ENCODE measurements around the gene HPX.

The HPX gene

GRCh38 chr11:6411594-6412031, 29.2 kb downstream of the HPX start:
- Mint-ChIP-seq H3K4me3 (no peak overlapping the region), H3K36me3 (ENCODE audit: low read depth) (no peaks in the 10 kb centered on the region), H3K4me1 (ENCODE audit: low read depth) (peaks cover 23% of the 10 kb centered on the region), H3K27me3 (no peaks in the 10 kb centered on the region), H3K9me3 (no peaks in the 10 kb centered on the region), H3K27ac (no peak overlapping the region)

GRCh38 chr11:6410695-6411430, 29.9 kb downstream of the HPX start:
- Mint-ChIP-seq H3K4me1 (ENCODE audit: low read depth) (peaks cover 31% of the 10 kb centered on the region), H3K27me3 (no peaks in the 10 kb centered on the region), H3K9me3 (no peaks in the 10 kb centered on the region), H3K27ac (no peak overlapping the region), H3K4me3 (no peak overlapping the region), H3K36me3 (ENCODE audit: low read depth) (no peaks in the 10 kb centered on the region)

DNA sequence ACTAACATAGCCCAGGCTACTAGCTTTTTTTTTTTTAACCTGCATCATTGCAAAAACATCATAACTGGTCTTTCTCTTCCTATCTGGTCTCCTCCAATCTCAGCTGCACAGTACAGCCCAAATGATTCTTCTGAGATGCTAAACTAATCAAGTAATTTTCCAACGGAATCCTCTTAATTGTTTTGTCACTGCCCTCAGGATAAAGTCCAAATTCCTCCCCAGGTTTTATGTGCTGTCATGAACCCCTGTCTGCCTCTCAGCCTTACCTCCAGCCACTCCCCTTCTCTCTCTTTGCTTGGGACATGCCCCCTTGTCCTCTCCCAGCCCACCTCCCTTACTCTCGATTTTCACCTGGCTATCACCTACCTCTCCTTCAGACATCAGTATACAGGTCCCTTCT, 34.4 kb downstream of the HPX start:
- Mint-ChIP-seq H3K27ac (no peak overlapping the region), H3K4me3 (no peak overlapping the region), H3K27me3 (no peaks in the 10 kb centered on the region), H3K9me3 (no peaks in the 10 kb centered on the region), H3K36me3 (ENCODE audit: low read depth) (no peaks in the 10 kb centered on the region), H3K4me1 (ENCODE audit: low read depth) (peaks cover 72% of the 10 kb centered on the region)

DNA sequence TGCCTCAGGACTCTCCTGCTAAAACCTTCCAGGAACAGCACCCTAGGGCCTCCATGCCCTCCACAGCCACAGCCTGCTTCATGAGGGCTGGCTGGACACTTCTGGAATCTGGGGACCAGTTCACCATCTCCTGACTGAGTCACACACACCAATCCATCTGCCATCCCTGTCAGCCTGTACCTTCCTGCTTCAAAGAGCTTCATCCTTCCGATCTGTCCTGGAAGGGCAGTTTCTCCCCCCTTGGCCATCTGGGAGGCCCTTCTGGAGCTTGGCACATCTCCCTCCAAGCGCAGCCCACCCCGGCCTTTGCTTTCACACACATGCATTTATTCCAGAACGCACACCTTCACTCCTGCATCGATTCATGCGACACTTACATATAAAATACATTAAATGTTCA, 34.9 kb downstream of the HPX start:
- H3K4me1 Mint-ChIP-seq (ENCODE audit: low read depth) = peaks cover 77% of the 10 kb centered on the region
- no peaks in the 10 kb centered on the region for H3K36me3 Mint-ChIP-seq (ENCODE audit: low read depth)
- no peaks in the 10 kb centered on the region for H3K9me3 Mint-ChIP-seq
- no peak overlapping the region for H3K4me3 Mint-ChIP-seq
- no peak overlapping the region for H3K27ac Mint-ChIP-seq
- no peaks in the 10 kb centered on the region for H3K27me3 Mint-ChIP-seq

DNA sequence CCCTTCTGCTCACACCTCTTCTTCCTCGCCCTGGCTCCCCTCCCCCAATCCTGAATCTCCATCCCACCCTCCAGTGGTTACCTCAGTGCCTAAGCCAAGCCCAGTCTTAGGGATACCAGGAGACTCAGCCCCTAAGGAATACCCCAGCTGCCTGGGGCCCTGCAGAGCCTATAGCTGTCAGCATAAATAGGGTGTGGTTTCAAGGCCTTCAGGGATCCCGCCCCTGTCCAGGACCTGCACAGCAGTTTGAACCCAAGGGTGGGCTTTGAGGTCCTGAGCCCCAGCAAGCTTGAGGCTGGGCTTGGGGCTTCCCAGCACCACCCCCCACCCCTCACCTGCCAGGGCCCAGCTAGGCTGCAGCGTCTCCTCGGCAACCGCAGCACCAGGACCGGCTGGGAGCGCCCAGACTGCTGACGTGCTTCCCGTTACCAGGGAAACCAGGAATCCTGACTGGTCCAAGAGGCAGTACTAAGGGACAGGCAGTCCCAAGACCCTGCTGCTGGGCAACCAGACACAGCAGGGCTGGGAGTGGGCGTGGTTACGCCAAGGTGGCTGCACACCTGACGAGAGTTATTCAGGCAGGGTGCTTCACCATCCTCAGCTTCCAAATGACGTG, 35.6 kb downstream of the HPX start:
- H3K4me1 Mint-ChIP-seq (ENCODE audit: low read depth) = peaks cover 81% of the 10 kb centered on the region
- H3K27me3 Mint-ChIP-seq = no peaks in the 10 kb centered on the region
- H3K4me3 Mint-ChIP-seq = no peak overlapping the region
- H3K36me3 Mint-ChIP-seq (ENCODE audit: low read depth) = peaks cover 3% of the 10 kb centered on the region
- H3K27ac Mint-ChIP-seq = no peak overlapping the region
- no peaks in the 10 kb centered on the region for H3K9me3 Mint-ChIP-seq

DNA sequence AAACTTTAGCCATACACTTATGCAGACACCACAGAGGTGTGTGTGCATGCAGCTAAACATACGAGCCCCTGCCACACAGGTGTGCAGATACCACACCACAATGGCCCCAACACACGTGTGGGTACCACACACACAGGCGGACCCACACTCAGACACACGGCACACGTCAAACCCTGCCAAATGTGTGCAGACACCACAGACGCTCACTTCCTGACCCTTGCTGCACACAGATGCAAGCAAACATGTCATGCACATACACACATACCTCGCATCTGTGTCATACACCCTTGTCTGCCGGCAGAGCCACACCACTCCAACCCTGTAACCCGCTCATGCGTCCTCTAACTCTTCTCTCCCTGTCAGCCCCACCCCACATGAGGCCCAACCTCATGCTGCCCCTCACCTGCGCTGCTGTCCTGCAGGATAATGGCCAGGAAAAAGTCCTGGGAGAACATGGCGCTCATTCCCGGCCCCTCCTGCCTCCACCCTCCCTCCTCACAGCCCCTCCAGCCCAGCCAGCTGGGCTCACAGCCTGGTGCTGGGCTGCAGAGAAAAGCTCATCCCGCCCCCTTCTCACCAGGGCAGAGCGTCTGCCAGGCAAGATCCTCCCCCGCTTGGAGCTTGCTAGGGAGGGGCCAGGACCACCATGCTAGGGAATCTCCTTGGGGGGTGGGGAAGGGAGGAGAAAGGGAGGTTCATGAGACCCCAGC, 36.3 kb downstream of the HPX start:
- Mint-ChIP-seq H3K27ac (no peak overlapping the region), H3K36me3 (ENCODE audit: low read depth) (peaks cover 7% of the 10 kb centered on the region), H3K4me1 (ENCODE audit: low read depth) (peaks cover 77% of the 10 kb centered on the region), H3K27me3 (no peaks in the 10 kb centered on the region), H3K9me3 (no peaks in the 10 kb centered on the region), H3K4me3 (no peak overlapping the region)

DNA sequence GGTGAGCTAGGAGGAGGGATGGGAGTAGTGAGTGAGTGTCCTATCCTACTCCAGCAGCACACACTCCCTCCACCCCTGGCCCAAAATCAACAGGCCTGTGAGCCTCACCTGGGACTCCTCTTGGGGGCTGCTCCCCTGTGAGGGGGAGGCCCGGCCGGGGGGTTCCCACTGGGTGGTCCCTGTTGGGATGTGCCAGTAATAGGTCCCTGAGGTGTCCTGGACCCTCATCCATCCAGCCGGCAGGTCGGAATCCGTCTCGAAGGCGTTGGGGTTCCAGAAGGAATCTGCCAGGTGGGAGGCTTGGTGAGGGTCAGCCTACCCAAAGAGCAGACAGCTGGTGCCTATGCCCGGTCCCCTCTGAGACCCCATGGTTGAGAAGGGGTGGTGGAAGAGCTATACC, 37.2 kb downstream of the HPX start:
- peak overlapping the region; percentile 92 for H3K27ac Mint-ChIP-seq
- H3K4me1 Mint-ChIP-seq (ENCODE audit: low read depth) = peaks cover 73% of the 10 kb centered on the region
- H3K4me3 Mint-ChIP-seq = peak overlapping the region; percentile 38
- H3K36me3 Mint-ChIP-seq (ENCODE audit: low read depth) = peaks cover 14% of the 10 kb centered on the region
- H3K9me3 Mint-ChIP-seq = no peaks in the 10 kb centered on the region
- H3K27me3 Mint-ChIP-seq = no peaks in the 10 kb centered on the region

DNA sequence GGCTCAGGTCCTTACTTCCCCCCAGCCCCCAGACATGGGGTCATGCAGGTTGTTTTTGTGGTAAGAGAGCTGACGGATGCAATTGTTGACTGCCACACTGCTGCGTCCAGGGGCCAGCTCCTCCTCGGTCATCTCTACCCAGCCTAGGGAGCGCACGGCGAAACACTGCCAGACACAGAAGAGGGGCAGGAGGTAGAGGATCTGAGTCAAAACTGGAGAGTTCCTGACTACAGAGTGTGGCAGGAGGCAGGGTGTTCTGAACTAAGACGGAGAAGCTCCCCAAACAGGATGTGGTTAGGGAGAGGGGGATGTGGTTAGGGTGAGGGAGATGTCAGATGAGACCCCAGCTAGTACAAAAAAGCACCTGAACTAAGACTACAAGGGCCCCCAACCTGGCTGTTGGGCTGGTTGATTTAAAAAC, 38.2 kb downstream of the HPX start:
- Mint-ChIP-seq H3K4me3 (peak overlapping the region; percentile 83), H3K27me3 (no peaks in the 10 kb centered on the region), H3K4me1 (ENCODE audit: low read depth) (peaks cover 67% of the 10 kb centered on the region), H3K9me3 (no peaks in the 10 kb centered on the region), H3K27ac (peak overlapping the region; percentile 92), H3K36me3 (ENCODE audit: low read depth) (peaks cover 20% of the 10 kb centered on the region)

GRCh38 chr11:6402061-6402470, 38.7 kb downstream of the HPX start:
- Mint-ChIP-seq H3K4me1 (ENCODE audit: low read depth) (peaks cover 62% of the 10 kb centered on the region), H3K4me3 (peak overlapping the region; percentile 83), H3K27ac (peak overlapping the region; percentile 92), H3K27me3 (no peaks in the 10 kb centered on the region), H3K9me3 (no peaks in the 10 kb centered on the region), H3K36me3 (ENCODE audit: low read depth) (peaks cover 20% of the 10 kb centered on the region)

- Mint-ChIP-seq H3K9me3 (no peaks in the 10 kb centered on the region), H3K36me3 (ENCODE audit: low read depth) (peaks cover 20% of the 10 kb centered on the region), H3K27ac (no peak overlapping the region), H3K27me3 (no peaks in the 10 kb centered on the region), H3K4me3 (no peak overlapping the region), H3K4me1 (ENCODE audit: low read depth) (peaks cover 56% of the 10 kb centered on the region)
These were observed 39.3 kb downstream of the HPX start for GRCh38 chr11:6401464-6401863.

- no peaks in the 10 kb centered on the region for H3K9me3 Mint-ChIP-seq
- peaks cover 49% of the 10 kb centered on the region for H3K4me1 Mint-ChIP-seq (ENCODE audit: low read depth)
- H3K36me3 Mint-ChIP-seq (ENCODE audit: low read depth) = peaks cover 20% of the 10 kb centered on the region
- no peak overlapping the region for H3K27ac Mint-ChIP-seq
- H3K27me3 Mint-ChIP-seq = no peaks in the 10 kb centered on the region
- no peak overlapping the region for H3K4me3 Mint-ChIP-seq
These were observed 40.1 kb downstream of the HPX start for GRCh38 chr11:6400431-6401345.

DNA sequence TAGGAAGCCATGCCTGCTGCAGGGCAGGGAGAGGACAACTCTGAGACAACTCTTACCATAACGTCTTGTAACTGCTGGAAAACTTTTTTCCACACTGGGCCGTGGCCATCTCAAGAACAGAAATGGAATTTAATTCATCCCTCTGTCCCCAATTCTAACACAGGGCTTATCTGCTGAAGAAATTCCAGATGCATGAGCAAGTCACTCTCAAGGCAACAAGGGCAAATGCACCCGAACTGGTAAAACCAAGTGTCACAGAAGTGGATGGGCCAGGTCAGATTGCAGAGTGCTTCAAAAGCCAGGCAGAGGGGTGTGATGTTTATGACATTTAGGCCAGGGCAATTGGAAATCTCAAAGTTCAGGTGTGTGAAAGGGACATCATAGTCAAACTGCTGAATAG, 43.2 kb downstream of the HPX start:
- Mint-ChIP-seq H3K27ac (no peak overlapping the region), H3K4me1 (ENCODE audit: low read depth) (peaks cover 28% of the 10 kb centered on the region), H3K4me3 (no peak overlapping the region), H3K27me3 (no peaks in the 10 kb centered on the region), H3K9me3 (no peaks in the 10 kb centered on the region), H3K36me3 (ENCODE audit: low read depth) (peaks cover 27% of the 10 kb centered on the region)

GRCh38 chr11:6397156-6397555, 43.6 kb downstream of the HPX start:
- H3K4me3 Mint-ChIP-seq = no peak overlapping the region
- no peaks in the 10 kb centered on the region for H3K9me3 Mint-ChIP-seq
- peaks cover 26% of the 10 kb centered on the region for H3K4me1 Mint-ChIP-seq (ENCODE audit: low read depth)
- peaks cover 28% of the 10 kb centered on the region for H3K36me3 Mint-ChIP-seq (ENCODE audit: low read depth)
- no peak overlapping the region for H3K27ac Mint-ChIP-seq
- H3K27me3 Mint-ChIP-seq = no peaks in the 10 kb centered on the region

DNA sequence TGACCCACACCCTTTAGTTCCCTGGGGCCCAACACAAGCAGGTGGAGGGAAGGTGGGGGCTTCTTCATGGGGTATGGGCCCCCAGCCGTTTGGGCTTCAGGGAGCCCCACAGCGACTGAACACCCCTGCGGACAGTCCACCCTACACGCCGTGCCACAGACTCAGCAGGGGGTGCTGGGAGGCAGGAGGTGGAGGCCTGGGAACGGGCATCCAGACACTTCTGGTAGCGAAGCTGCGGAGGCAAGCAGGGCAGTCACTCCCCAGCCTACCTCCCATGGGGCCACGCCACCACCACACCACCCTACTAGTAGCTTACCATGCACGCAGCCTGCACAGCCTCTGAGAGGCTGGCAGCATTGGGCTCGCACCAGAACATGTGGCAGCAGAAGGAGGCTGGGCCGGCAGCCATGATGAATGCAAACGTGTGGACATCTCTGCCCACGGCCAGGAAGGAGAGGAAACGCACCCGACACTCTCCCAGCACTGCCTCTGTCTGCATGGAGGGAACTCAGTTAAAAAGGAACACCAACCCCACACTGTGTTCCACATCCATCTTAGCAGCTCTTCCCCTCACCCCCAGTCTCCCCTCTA, 45.2 kb downstream of the HPX start:
- H3K27ac Mint-ChIP-seq = no peak overlapping the region

More for the DNA sequence above, 45.2 kb downstream of the HPX start:
- H3K4me1 Mint-ChIP-seq (ENCODE audit: low read depth) = peaks cover 26% of the 10 kb centered on the region
- H3K36me3 Mint-ChIP-seq (ENCODE audit: low read depth) = peaks cover 26% of the 10 kb centered on the region
- H3K9me3 Mint-ChIP-seq = no peaks in the 10 kb centered on the region
- no peaks in the 10 kb centered on the region for H3K27me3 Mint-ChIP-seq
- no peak overlapping the region for H3K4me3 Mint-ChIP-seq

All from stimulated activated naive CD8-positive, alpha-beta T cell treated with anti-CD3 and anti-CD28 coated beads, Interleukin-15, Interleukin-2, amounts not matched to agents 100 ng/mL and 50 ng/mL, for 24 hours (primary cell).